IMR-90 (cell line): Measurements from ENCODE around the gene FER. TPM values are rescaled to one million over a fixed set of nuclear protein-coding genes. Genes with fewer than 3 reads are reported as not detected.
A peak's percentile ranks its signal among the peaks of the same experiment; 100 is the strongest.

Experiments used
- ATAC-seq: fragments of 200-7000 bp; cut with Tn5 transposase; 2 replicates; pipeline ENCODE4 v1.9.1; 2020; ENCODE audit warnings: low read depth, mild to moderate bottlenecking, moderate library complexity
- BruUV-seq: library from RNA; stranded (reverse); fragments of 400-500 nt; replicated peaks from 2 replicates; lab custom pipeline; 2021; lab: Mats Ljungman, UMichigan
- CTCF ChIA-PET: fragments of 300-600 bp; formaldehyde crosslinking; extraction: SDS; loops from one replicate; lab custom pipeline; 2021; ENCODE audit warnings: antibody characterized with exemption; lab: Yijun Ruan, JAX
- POLR2A ChIA-PET: fragments of 300-600 bp; sonication (Branson Sonifier 250); formaldehyde crosslinking; loops from one replicate; lab custom pipeline; 2022; ENCODE audit warnings: antibody characterized with exemption; ENCODE audit not compliant: unreplicated experiment; lab: Charles Lee
- DNase-seq: peaks from one replicate; pipeline ENCODE4 v3.0.0; 2013
- H2AFZ ChIP-seq: replicated peaks from 2 replicates; pipeline ENCODE3; 2013; ENCODE audit warnings: low read length, mild to moderate bottlenecking; ENCODE audit not compliant: poor library complexity
- H2AK5ac ChIP-seq: 2 replicates; pipeline ENCODE4 v1.6.1; 2013; ENCODE audit warnings: low read depth, low read length, inconsistent platforms
- H2AK9ac ChIP-seq: replicated peaks from 2 replicates; pipeline ENCODE3; 2013; ENCODE audit warnings: mild to moderate bottlenecking, low read depth, low read length, moderate library complexity; ENCODE audit not compliant: poor library complexity
- H2BK120ac ChIP-seq: 2 replicates; pipeline ENCODE4 v1.6.1; 2013; ENCODE audit warnings: low read depth, low read length, inconsistent platforms
- H2BK15ac ChIP-seq: 3 replicates; pipeline ENCODE4 v1.6.1; 2013; ENCODE audit warnings: low read depth, low read length, inconsistent platforms
- H2BK20ac ChIP-seq: 2 replicates; pipeline ENCODE4 v1.6.1; 2013; ENCODE audit warnings: low read depth, mild to moderate bottlenecking, inconsistent platforms, low read length, moderate library complexity
- H2BK5ac ChIP-seq: 2 replicates; pipeline ENCODE4 v1.6.1; 2013; ENCODE audit warnings: mild to moderate bottlenecking, low read depth, low read length, inconsistent platforms; ENCODE audit not compliant: poor library complexity, severe bottlenecking
- H3K14ac ChIP-seq: replicated peaks from 2 replicates; pipeline ENCODE4 v1.6.1; 2013; ENCODE audit warnings: low read depth, low read length, inconsistent platforms
- H3K18ac ChIP-seq: 2 replicates; pipeline ENCODE4 v1.6.1; 2013; ENCODE audit warnings: low read depth, low read length, control low read depth
- H3K23ac ChIP-seq: 2 replicates; pipeline ENCODE4 v1.6.1; 2013; ENCODE audit warnings: low read depth, low read length, inconsistent platforms
- H3K27ac ChIP-seq: 2 replicates; pipeline ENCODE4 v1.5.1; 2013; ENCODE audit warnings: mild to moderate bottlenecking, control low read depth, low read length; ENCODE audit not compliant: insufficient read depth
- H3K27me3 ChIP-seq: 2 replicates; pipeline ENCODE4 v1.6.1; 2013; ENCODE audit warnings: low read length; ENCODE audit not compliant: control insufficient read depth, insufficient read depth
- H3K36me3 ChIP-seq: 2 replicates; pipeline ENCODE4 v1.6.1; 2013; ENCODE audit warnings: low read length, mixed read lengths; ENCODE audit not compliant: control insufficient read depth, insufficient read depth
- H3K4ac ChIP-seq: 2 replicates; pipeline ENCODE4 v1.6.1; 2013; ENCODE audit warnings: low read depth, low read length, inconsistent platforms
- H3K4me1 ChIP-seq: 2 replicates; pipeline ENCODE4 v1.6.1; 2013; ENCODE audit warnings: low read length, mixed read lengths; ENCODE audit not compliant: control insufficient read depth, insufficient read depth
- H3K4me2 ChIP-seq: 2 replicates; pipeline ENCODE4 v1.6.1; 2013; ENCODE audit warnings: low read depth, mild to moderate bottlenecking, control low read depth, low read length, moderate library complexity
- H3K4me3 ChIP-seq: 2 replicates; pipeline ENCODE4 v1.5.1; 2013; ENCODE audit warnings: low read depth, mild to moderate bottlenecking, control low read depth, low read length, moderate library complexity; ENCODE audit not compliant: insufficient read depth
- H3K56ac ChIP-seq: 2 replicates; pipeline ENCODE4 v1.6.1; 2013; ENCODE audit warnings: low read length, inconsistent platforms; ENCODE audit not compliant: insufficient read depth; ENCODE audit errors: extremely low read depth
- H3K79me1 ChIP-seq, 2 experiments: 2 replicates each; pipeline ENCODE4 v1.6.1; 2013; ENCODE audit warnings: low read length in 2 of 2, inconsistent platforms in 1 of 2, low read depth in 1 of 2
- H3K9ac ChIP-seq: 2 replicates; pipeline ENCODE4 v1.6.1; 2013; ENCODE audit warnings: low read depth, low read length, control low read depth
- H3K9me1 ChIP-seq: 2 replicates; pipeline ENCODE4 v1.6.1; 2013; ENCODE audit warnings: low read length, inconsistent platforms; ENCODE audit not compliant: insufficient read depth
- H3K9me3 ChIP-seq: 2 replicates; pipeline ENCODE4 v1.6.1; 2013; ENCODE audit warnings: low read length; ENCODE audit not compliant: control insufficient read depth, insufficient read depth
- H4K20me1 ChIP-seq: 2 replicates; pipeline ENCODE4 v1.6.1; 2013; ENCODE audit warnings: low read length, inconsistent platforms; ENCODE audit not compliant: insufficient read depth
- H4K5ac ChIP-seq: 2 replicates; pipeline ENCODE4 v1.6.1; 2013; ENCODE audit warnings: mild to moderate bottlenecking, low read depth, low read length, control low read depth
- H4K8ac ChIP-seq, 2 experiments: 2 replicates each; pipeline ENCODE4 v1.6.1; 2013; ENCODE audit warnings: low read depth in 2 of 2, low read length in 2 of 2, control low read depth in 1 of 2, inconsistent platforms in 1 of 2
- H4K91ac ChIP-seq: 2 replicates; pipeline ENCODE4 v1.6.1; 2013; ENCODE audit warnings: low read depth, low read length, inconsistent platforms; ENCODE audit not compliant: insufficient read depth
- MXI1 ChIP-seq: IDR thresholded peaks from 2 replicates; pipeline ENCODE4 v1.6.1; 2012; ENCODE audit warnings: low read depth, mild to moderate bottlenecking, low read length, moderate library complexity, borderline replicate concordance
- NFE2L2 ChIP-seq: fragments of 150-350 bp; IDR thresholded peaks from 2 replicates; pipeline ENCODE4 v1.6.1; 2016; ENCODE audit warnings: low read depth, mild to moderate bottlenecking, low read length
- POLR2A ChIP-seq: IDR thresholded peaks from 2 replicates; pipeline ENCODE4 v1.6.1; 2012; ENCODE audit warnings: mild to moderate bottlenecking, low read depth, low read length
- RFX5 ChIP-seq: IDR thresholded peaks from 2 replicates; pipeline ENCODE4 v1.8.0; 2012; ENCODE audit warnings: low read depth, mild to moderate bottlenecking, low read length, moderate library complexity
- WGBS, 2 experiments: methylation state at CpG; one replicate each; pipeline versions ENCODE4 v1.1.5 to v1.1.7; 2013; ENCODE audit warnings: missing lambda C conversion rate in 2 of 2; ENCODE audit not compliant: insufficient read length in 1 of 2; ENCODE audit errors: extremely low coverage in 2 of 2; 5-methylcytosine and 5-hydroxymethylcytosine counted together
- dilution Hi-C: fragments of 300-500 bp; cut with HindIII; formaldehyde crosslinking; loops from one replicate; pipeline ENCODE4 v1.14.3; 2018; ENCODE audit warnings: low sequenced_read_pairs; ENCODE audit not compliant: unreplicated experiment
- in situ Hi-C: fragments of 300-500 bp; cut with MboI; formaldehyde crosslinking; loops from 3 replicates; pipeline ENCODE4 v1.14.3; 2019; ENCODE audit warnings: low sequenced_read_pairs, inconsistent platforms, mixed read lengths
- intact Hi-C: fragments of 100-400 bp; cut with micrococcal nuclease; formaldehyde crosslinking; loops from 2 replicates; pipeline ENCODE4 v1.10.0; 2022
- polyA plus RNA-seq, 3 experiments: library from polyadenylated mRNA; depleted of rRNA; stranded (reverse); fragments of >200 nt; gene quantifications; 2 replicates each; pipeline ENCODE4 v1.2.3, GENCODE V29; 2012; ENCODE audit warnings: low replicate concordance in 1 of 3
- total RNA-seq: library from RNA; depleted of rRNA; stranded (reverse); fragments of >200 nt; gene quantifications from 2 replicates; pipeline ENCODE4 v1.2.3, GENCODE V29; 2012

FER gene
- total and polyA plus RNA-seq, 2 of the 4 experiments (the other 2 are of a cell fraction), result 3.5 to 32.4 TPM

DNA sequence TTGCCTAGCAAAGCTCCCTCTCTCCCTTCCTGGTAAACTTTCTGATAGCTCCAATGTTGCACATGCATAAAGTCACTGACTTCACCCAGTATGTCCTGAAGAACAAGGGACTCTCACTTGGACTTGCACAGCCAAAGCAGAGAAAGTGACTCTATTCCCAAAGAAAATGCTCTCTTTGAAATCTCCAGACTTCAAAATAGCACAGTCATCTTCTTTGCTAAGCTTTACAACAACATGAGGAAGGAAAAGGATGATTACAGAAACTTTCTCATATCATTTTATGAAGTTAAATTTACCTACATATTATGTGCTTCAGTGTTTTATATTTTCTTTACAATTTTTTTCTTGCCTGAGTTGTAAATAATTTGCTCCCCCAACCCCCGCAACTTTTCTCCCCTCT lies 397.4 kb downstream of the FER start:
- no peaks in the 10 kb centered on the region for H3K9me1 ChIP-seq
- 0 out of 4 replicates have a peak overlapping the region, but pooled peaks of 1 of the 2 experiments have one; percentile 2 for H4K8ac ChIP-seq
- ChIA-PET CTCF (no interaction called here), POLR2A (no interaction called here)
- no peak overlapping the region for H2AK9ac ChIP-seq
- ATAC-seq (no peak), DNase-seq (no peak)
- no peaks in the 10 kb centered on the region for H3K9me3 ChIP-seq
- no peak overlapping the region for H3K9ac ChIP-seq
- peaks cover 6% of the 10 kb centered on the region for H3K4me1 ChIP-seq
- no peak overlapping the region for H3K4ac ChIP-seq
- BruUV-seq, result no TSS peak
- H3K4me3 ChIP-seq, result no peak overlapping the region
- no peak overlapping the region for H3K56ac ChIP-seq
- no peak overlapping the region for H2BK20ac ChIP-seq
- intact Hi-C loops (no loop called here), dilution Hi-C loops (no loop called here), in situ Hi-C loops (no loop called here)
- no peak overlapping the region for H3K27ac ChIP-seq
- no peak overlapping the region for H2AK5ac ChIP-seq
- no peaks in the 10 kb centered on the region for H4K20me1 ChIP-seq
- H2BK5ac ChIP-seq, result no peak overlapping the region
- H2BK120ac ChIP-seq, result peak overlapping the region; percentile 55; the same call in 1 of the 2 replicates
- H3K79me1 ChIP-seq, result no peaks in the 10 kb centered on the region; a peak in 2 of 4 replicates
- no peak overlapping the region for H2BK15ac ChIP-seq
- no peak overlapping the region for H4K5ac ChIP-seq
- H3K4me2 ChIP-seq, result no peak overlapping the region
- H3K14ac ChIP-seq, result no peak overlapping the region
- peak overlapping the region; percentile 5; the same call in 1 of the 2 replicates for H4K91ac ChIP-seq
- no CpG with 5 or more reads among the region's 1 CpG for WGBS, 2 experiments
- H3K27me3 ChIP-seq, result no peaks in the 10 kb centered on the region
- peak overlapping the region; percentile 33; the same call in 1 of the 2 replicates for H3K18ac ChIP-seq
- H3K36me3 ChIP-seq, result no peaks in the 10 kb centered on the region
- TF ChIP-seq POLR2A, result no peak
- no peak for TF ChIP-seq MXI1
- no peak for TF ChIP-seq RFX5
- peak; percentile 70 for TF ChIP-seq NFE2L2
- no peak overlapping the region for H2AFZ ChIP-seq
- H3K23ac ChIP-seq, result no peak overlapping the region
